ENCODE data around the gene PDILT. TPM values are rescaled to one million over a fixed set of nuclear protein-coding genes. Genes with fewer than 3 reads are reported as not detected.

PDILT gene
- total RNA-seq, 3 donors from 2014 or later: not detected

GRCh38 chr16:20349615-20350014 is 54.9 kb downstream of the PDILT start:
- H3K9me3 ChIP-seq: no peaks in the 10 kb centered on the region
- DNase-seq (ENCODE audit: low spot score in 2 of 2): no peak
- intact Hi-C loops (cut with DNase I; ENCODE audit: low total_unique reads): no loop called here
- no peak overlapping the region for H3K27ac ChIP-seq
- TF ChIP-seq POLR2A (IDR thresholded peaks at IDR 0.05): no peak
- TF ChIP-seq CTCF (IDR thresholded peaks at IDR 0.05): no peak
- no peak for TF ChIP-seq POLR2AphosphoS5 (IDR thresholded peaks at IDR 0.05)
- no peak overlapping the region for H3K4me3 ChIP-seq
- H3K36me3 ChIP-seq: no peaks in the 10 kb centered on the region
- peaks cover 0 to 10% of the 10 kb centered on the region in 2 donors for H3K27me3 ChIP-seq
- no peaks in the 10 kb centered on the region for H3K4me1 ChIP-seq

DNA sequence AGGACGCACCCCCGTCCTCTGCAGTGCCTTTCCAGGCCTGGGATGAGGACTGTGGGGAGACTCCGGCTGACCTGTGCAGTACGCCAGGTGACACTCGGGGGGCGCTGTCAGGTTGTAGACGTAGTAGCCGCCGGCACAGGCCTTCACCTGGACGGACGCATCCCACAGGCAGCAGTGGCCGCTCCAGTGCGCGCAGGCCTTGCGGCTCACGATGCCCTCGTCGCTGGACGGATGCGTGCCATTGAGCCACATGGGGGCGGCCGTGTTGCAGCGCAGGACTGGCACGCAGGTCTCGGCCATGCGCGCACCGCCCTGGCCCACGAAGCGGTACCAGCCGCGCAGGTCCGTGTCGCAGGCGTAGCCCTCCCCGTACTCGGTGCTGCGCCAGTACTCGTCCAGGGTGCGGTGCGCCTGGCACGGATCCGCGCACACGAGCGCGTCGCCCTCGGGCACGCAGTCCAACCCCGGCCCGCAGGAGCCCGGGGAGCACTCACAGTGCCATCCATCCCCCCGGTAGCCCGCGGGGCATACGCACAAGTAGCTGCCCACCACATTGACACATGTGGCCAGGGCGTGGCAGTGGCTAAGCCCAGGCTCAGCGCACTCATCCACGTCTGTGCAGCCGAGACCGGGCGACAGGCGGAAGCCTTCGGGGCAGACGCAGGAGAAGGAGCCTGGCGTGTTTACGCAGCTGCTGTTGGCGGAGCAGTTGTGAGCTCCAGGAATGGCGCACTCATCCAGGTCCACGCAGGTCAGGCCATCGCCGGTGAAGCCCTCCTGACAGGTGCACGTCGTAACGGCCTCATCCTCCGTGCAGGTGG is 56.0 kb downstream of the PDILT start:
- H3K27me3 ChIP-seq: peaks cover 0 to 10% of the 10 kb centered on the region in 2 donors
- peak overlapping the region in 2 of 3 donors; percentile 14 to 40 for H3K4me3 ChIP-seq
- DNase-seq (ENCODE audit: low spot score in 2 of 2): no peak
- no peak for TF ChIP-seq CTCF (IDR thresholded peaks at IDR 0.05)
- no peak for TF ChIP-seq POLR2A (IDR thresholded peaks at IDR 0.05)
- no peak for TF ChIP-seq POLR2AphosphoS5 (IDR thresholded peaks at IDR 0.05)
- no peaks in the 10 kb centered on the region for H3K9me3 ChIP-seq
- no peak overlapping the region for H3K27ac ChIP-seq
- H3K4me1 ChIP-seq: no peaks in the 10 kb centered on the region
- no peaks in the 10 kb centered on the region for H3K36me3 ChIP-seq
- intact Hi-C loops (cut with DNase I; ENCODE audit: low total_unique reads): no loop called here

DNA sequence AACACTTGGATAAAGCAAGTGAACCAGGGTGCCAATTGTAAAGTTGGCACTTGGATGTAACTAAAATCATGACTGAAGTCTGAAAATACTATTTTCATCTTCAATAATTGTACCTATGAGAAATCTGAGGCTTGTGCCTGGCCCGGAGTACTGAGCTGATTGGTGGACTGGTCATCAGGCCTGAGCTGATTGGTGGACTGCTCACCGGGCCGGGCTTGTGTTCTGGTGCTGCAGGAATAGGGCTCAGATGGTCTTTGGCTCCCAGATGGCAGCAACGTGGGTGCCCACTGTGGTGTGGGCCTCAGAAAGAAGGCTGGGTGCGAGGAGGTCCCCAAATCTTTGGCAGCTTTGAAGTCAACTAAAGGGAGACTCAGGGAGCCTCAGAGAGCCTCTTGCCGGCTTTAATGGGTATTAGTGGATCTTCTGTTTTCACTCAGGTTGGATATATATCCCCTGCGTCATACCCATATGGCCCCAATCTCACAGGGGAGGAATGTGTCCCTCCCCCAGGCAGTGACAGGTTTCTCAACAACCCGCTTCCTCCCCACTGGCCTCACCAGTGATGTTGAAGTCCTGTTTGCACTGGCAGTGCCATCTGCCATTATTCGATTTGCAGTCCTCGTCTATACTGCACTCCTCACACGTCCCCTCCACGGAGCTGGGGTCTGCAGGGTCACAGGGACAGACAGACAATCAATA is 56.7 kb downstream of the PDILT start:
- no peak overlapping the region for H3K27ac ChIP-seq
- no peak for DNase-seq (ENCODE audit: low spot score in 2 of 2)
- H3K4me3 ChIP-seq: no peak overlapping the region
- intact Hi-C loops (cut with DNase I; ENCODE audit: low total_unique reads): no loop called here
- no peaks in the 10 kb centered on the region for H3K9me3 ChIP-seq
- H3K36me3 ChIP-seq: no peaks in the 10 kb centered on the region
- H3K4me1 ChIP-seq: no peaks in the 10 kb centered on the region
- H3K27me3 ChIP-seq: peaks cover 0 to 10% of the 10 kb centered on the region in 2 donors
- TF ChIP-seq POLR2AphosphoS5 (IDR thresholded peaks at IDR 0.05) (no peak), POLR2A (IDR thresholded peaks at IDR 0.05) (no peak), CTCF (IDR thresholded peaks at IDR 0.05) (no peak)

- Histone ChIP-seq H3K4me3 (no peak overlapping the region), H3K36me3 (no peaks in the 10 kb centered on the region)
- no peak for TF ChIP-seq POLR2AphosphoS5 (IDR thresholded peaks at IDR 0.05)
- no peak for TF ChIP-seq POLR2A (IDR thresholded peaks at IDR 0.05)
- no peak for TF ChIP-seq CTCF (IDR thresholded peaks at IDR 0.05)
Observed at GRCh38 chr16:20344611-20345010, 59.9 kb downstream of the PDILT start.

DNA sequence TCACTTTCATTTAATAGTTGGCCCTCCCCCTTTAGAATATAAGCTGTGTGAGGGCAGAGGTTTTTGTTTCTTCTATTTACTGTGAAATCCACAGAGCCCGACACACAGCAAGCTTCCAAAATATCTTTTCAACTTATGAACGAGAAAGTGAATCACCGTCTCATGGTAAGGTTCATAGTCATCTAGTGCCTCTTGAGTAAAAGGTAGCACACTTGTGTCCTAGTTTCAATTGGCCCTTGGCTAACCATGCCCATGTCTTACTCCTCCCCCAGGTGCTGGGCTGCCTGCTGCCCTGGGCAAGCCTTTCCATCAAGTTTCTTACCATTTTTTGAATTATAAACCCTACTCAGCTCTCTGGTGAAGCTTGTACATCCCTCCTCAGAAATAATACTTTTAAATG is 64.8 kb downstream of the PDILT start:
- Histone ChIP-seq H3K36me3 (no peaks in the 10 kb centered on the region), H3K27me3 (no peaks in the 10 kb centered on the region), H3K4me1 (no peaks in the 10 kb centered on the region), H3K27ac (no peak overlapping the region), H3K9me3 (no peaks in the 10 kb centered on the region), H3K4me3 (no peak overlapping the region)
- TF ChIP-seq CTCF (IDR thresholded peaks at IDR 0.05): no peak
- DNase-seq (ENCODE audit: low spot score in 2 of 2): no peak
- intact Hi-C loops (cut with DNase I; ENCODE audit: low total_unique reads): no loop called here

More at GRCh38 chr16:20344611-20345010, 59.9 kb downstream of the PDILT start:
- Histone ChIP-seq H3K9me3 (no peaks in the 10 kb centered on the region), H3K4me1 (no peaks in the 10 kb centered on the region), H3K27ac (no peak overlapping the region), H3K27me3 (peaks cover 0 to 8% of the 10 kb centered on the region in 2 donors)
- intact Hi-C loops (cut with DNase I; ENCODE audit: low total_unique reads): no loop called here
- DNase-seq (ENCODE audit: low spot score in 2 of 2): no peak
